Right cardiac atrium (tissue), 5 donors: Measurements from ENCODE around the gene ITGAL. TPM values are rescaled to one million over a fixed set of nuclear protein-coding genes. Genes with fewer than 3 reads are reported as not detected.
"Not testable (repeated sequence)": the region's sequence is repeated elsewhere in the genome, so short reads cannot be mapped to it uniquely, and the experiment has no call there.

Source experiments
- ATAC-seq, 2 donors: fragments of 200-7000 bp; cut with Tn5 transposase; one replicate each; pipeline versions ENCODE4 v1.8.0 to v1.9.1; 2020; ENCODE audit warnings: moderate library complexity in 2 of 2, mild to moderate bottlenecking in 1 of 2
- DNase-seq, 3 donors: peaks; one replicate each; pipeline ENCODE4 v3.0.0-alpha.2; 2020
- H3K27ac ChIP-seq: one replicate; pipeline ENCODE4 v1.5.1; 2013; ENCODE audit warnings: mild to moderate bottlenecking, low read length, control low read depth, moderate library complexity
- H3K27me3 ChIP-seq: one replicate; pipeline ENCODE4 v1.6.1; 2013; ENCODE audit not compliant: control insufficient read depth, insufficient read depth
- H3K4me1 ChIP-seq: one replicate; pipeline ENCODE4 v1.6.1; 2013; ENCODE audit warnings: low read length; ENCODE audit not compliant: control insufficient read depth, insufficient read depth
- H3K4me3 ChIP-seq: one replicate; pipeline ENCODE4 v1.5.1; 2013; ENCODE audit warnings: low read length, control low read depth
- H3K9me3 ChIP-seq: one replicate; pipeline ENCODE4 v1.6.1; 2013; ENCODE audit warnings: low read length; ENCODE audit not compliant: control insufficient read depth
- WGBS: extraction: QIAGEN DNeasy Blood & Tissue Kit; methylation state at CpG from one replicate; pipeline ENCODE4 v1.1.7; 2013; 5-methylcytosine and 5-hydroxymethylcytosine counted together
- intact Hi-C, 4 donors: fragments of 100-400 bp; cut with DNase I; formaldehyde crosslinking; loops; one replicate each; pipeline versions ENCODE4 v1.11.0 to v1.14.0; 2022 to 2023
- polyA plus RNA-seq: library from polyadenylated mRNA; stranded (reverse); fragments of 200-250 nt; gene quantifications from one replicate; pipeline ENCODE4 v1.2.3, GENCODE V29; 2013
- total RNA-seq, 4 donors: library from RNA; stranded (reverse); fragmentation: NEBNext Ultra II Directional; extraction: Animal tissue kit (Norgen Biotek cat#: 25700); gene quantifications; one replicate each; pipeline ENCODE4 v1.2.1, GENCODE V29; 2021
- donor health status: healthy with polysubstance abuse.
- donor health status: DM: no; HTN: yes; CAD: no.
- donor health status: DM: no; HTN: no; CAD: no.
- donor health status: DM: no; HTN: yes; CAD: no; lungs with severe emphysema.
- donor health status: DM: yes; HTN: yes; CAD: no.

The ITGAL gene
- total and polyA plus RNA-seq, 5 donors = 0.61 to 4.8 (median 1.5) TPM

DNA sequence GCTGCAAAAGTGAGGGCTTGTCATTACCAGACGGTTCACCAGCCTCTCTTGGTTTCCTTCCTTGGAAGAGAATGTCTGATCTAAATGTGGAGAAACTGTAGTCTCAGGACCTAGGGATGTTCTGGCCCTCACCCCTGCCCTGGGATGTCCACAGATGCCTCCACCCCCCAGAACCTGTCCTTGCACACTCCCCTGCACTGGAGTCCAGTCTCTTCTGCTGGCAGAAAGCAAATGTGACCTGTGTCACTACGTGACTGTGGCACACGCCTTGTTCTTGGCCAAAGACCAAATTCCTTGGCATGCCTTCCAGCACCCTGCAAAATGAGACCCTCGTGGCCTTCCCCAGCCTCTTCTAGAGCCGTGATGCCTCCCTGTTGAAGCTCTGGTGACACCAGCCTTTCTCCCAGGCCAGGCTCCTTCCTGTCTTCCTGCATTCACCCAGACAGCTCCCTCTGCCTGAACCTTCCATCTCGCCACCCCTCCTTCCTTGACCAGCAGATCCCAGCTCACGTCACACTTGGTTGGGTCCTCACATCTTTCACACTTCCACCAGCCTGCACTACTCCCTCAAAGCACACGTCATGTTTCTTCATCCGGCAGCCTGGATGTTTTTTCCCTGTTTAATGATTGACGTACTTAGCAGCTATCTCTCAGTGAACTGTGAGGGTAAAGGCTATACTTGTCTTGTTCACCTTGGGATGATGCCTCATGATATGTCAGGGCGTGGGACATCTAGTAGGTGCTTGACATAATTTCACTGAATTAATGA, 49.5 kb downstream of the ITGAL start:
- Histone ChIP-seq H3K27me3 (no peaks in the 10 kb centered on the region), H3K4me3 (no peak overlapping the region), H3K27ac (no peak overlapping the region), H3K4me1 (peaks cover 2% of the 10 kb centered on the region), H3K9me3 (no peaks in the 10 kb centered on the region)
- no peak for DNase-seq
- ATAC-seq = no peak
- 37% methylated on average over 11 of the region's 11 CpGs for WGBS
- intact Hi-C loops = loop anchor here in 1 of 4 donors (10.0 kb wide), 1 partner anchor 77 kb away; the partner anchor contains the start of gene SEPHS2

DNA sequence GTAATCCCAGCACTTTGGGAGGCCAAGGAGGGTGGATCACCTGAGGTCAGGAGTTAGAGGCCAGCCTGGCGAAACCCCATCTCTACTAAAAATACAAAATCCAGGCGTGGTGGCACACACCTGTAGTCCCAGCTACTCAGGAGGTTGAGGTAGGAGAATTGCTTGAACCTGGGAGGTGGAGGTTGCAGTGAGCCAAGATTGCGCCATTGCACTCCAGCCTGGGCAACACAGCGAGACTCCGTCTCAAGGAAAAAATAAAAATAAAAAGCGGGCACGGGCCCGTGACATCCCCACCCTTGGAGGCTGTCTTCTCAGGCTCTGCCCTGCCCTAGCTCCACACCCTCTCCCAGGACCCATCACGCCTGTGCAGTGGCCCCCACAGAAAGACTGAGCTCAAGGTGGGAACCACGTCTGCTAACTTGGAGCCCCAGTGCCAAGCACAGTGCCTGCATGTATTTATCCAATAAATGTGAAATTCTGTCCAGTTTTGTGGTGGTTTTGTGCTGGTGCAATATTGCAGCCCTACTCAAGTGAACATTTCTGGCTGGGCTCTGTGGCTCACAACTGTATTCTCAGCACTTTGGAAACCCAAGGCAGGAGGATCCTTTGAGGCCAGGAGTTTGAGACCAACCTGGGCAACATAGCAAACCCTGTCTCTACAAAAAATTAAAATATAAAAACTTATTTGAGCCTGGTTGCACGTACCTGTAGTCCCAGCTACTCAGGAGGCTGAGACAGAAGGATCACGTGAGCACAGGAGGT, 50.3 kb downstream of the ITGAL start:
- not testable (repeated sequence) for ATAC-seq, DNase-seq, H3K27ac ChIP-seq, H3K4me1 ChIP-seq, H3K4me3 ChIP-seq, H3K9me3 ChIP-seq, H3K27me3 ChIP-seq
- intact Hi-C loops = loop anchor here in 1 of 4 donors (10.0 kb wide), 1 partner anchor 78 kb away; the partner anchor contains the start of gene SEPHS2
- whole genome bisulfite sequencing = 89% methylated on average over 12 of the region's 12 CpGs

DNA sequence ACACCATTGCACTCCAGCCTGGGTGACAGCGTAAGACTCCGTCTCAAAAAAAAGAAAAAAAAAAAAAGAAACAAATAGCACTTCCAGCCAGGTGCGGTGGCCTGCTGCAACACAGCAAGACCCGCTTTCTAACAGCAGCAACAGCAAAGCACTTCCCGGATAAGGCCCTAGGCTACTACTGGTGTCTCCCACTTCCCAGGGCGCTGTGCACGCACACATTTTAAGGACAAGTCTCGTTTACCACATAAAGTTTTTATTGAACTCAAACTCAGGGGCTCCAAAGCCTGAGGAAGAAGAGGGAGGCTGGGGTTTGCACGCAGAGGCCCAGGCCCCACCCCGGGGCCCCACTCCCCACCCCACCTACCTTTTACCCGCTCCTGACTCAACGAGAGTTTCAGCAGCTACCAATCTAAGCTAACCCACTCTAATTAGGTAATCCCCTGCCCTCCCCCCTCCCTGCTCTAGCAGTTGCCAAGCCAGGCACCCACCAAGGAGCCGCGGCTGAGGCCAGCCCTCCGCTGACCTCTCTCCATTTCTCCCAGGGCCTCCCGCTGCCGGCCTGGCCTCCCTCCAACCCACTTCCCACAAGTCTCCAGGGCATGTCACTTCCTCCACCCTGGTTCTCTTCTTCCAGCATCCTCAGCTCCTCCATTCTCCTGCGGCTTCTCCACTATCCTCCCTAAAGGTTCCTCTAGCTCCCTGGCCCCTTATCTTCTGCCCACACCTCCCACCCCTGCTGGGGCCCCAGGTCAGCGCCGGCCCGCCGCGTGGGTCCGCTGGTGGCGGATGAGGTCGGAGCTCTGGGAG, 51.4 kb downstream of the ITGAL start:
- intact Hi-C loops = loop anchor here in 1 of 4 donors (10.0 kb wide), 1 partner anchor 79 kb away; the partner anchor contains the start of gene SEPHS2
- Histone ChIP-seq H3K27ac (no peak overlapping the region), H3K9me3 (no peaks in the 10 kb centered on the region), H3K4me1 (peaks cover 2% of the 10 kb centered on the region), H3K27me3 (no peaks in the 10 kb centered on the region), H3K4me3 (no peak overlapping the region)
- DNase-seq (peak; percentile 57 to 79 (median 78)), ATAC-seq (no peak)
- WGBS = 64% methylated on average over 26 of the region's 26 CpGs

DNA sequence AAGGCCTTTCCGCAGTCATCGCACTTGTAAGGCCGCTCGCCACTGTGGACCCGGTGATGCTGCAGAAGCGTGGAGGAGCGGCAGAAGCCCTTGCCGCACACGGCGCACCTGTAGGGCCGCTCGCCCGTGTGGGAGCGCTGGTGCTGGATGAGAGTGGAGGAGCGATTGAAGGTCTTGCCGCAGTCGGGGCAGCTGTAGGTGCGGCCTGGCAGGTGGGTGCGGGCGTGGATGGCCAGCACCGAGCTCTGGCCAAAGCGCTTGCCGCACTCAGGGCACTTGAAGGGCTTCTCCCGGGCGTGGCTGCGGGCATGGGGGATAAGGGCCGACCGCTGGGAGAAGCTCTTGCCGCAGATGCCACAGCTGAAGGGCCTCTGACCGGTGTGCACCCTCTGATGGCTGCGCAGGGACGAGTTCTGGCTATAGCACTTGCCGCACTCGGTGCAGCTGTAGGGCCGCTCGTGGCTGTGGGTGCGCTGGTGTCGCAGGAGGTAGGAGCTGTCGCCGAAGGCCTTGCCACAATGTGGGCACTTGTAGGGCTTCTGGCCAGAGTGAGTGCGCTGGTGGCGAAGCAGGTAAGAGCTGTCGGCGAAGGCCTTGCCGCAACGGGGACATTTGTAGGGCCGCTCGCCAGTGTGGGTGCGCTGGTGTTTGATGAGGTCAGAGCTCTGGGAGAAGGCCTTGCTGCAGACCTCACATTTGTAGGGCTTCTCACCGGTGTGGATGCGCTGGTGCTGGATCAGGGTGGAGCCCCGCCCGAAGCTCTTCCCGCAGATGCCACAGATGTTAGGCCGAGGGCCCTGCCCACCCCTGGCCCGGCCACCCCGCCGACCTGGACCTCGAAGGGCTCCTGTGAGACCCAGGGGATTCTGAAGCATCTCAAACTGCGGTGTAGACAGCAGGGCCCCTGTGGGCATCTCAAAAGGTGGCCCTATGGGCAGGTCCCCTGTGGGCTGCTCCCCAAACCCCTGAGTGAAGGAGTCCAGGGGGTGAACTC, 52.3 kb downstream of the ITGAL start:
- H3K27me3 ChIP-seq = no peaks in the 10 kb centered on the region
- H3K9me3 ChIP-seq = no peaks in the 10 kb centered on the region
- no peak overlapping the region for H3K27ac ChIP-seq
- H3K4me1 ChIP-seq = peaks cover 2% of the 10 kb centered on the region
- no peak for ATAC-seq
- no peak overlapping the region for H3K4me3 ChIP-seq
- intact Hi-C loops = loop anchor here in 1 of 4 donors (10.0 kb wide), 1 partner anchor 80 kb away; the partner anchor contains the start of gene SEPHS2
- DNase-seq = peak in 2 of 3 donors; percentile 34 to 60
- 95% methylated on average over 60 of the region's 60 CpGs for WGBS

DNA sequence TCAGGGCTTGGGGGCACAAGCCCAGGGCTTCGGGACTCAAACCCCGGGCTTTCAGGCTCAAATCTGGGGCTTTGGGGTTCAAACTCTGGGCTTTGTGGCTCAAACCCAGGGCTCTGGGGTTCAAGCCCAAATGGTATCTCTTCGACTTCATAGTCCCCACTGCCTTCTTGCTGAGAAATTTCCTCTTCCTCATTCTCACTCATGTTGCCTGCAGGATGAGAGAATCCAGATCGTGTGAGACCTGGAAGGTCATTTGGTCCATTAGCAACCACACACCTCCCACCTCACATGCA, 53.2 kb downstream of the ITGAL start:
- Histone ChIP-seq H3K9me3 (no peaks in the 10 kb centered on the region), H3K27me3 (no peaks in the 10 kb centered on the region), H3K4me3 (peak overlapping the region; percentile 87), H3K27ac (peak overlapping the region; percentile 80), H3K4me1 (peaks cover 2% of the 10 kb centered on the region)
- intact Hi-C loops = loop anchor here in 1 of 4 donors (10.0 kb wide), 1 partner anchor 81 kb away; the partner anchor contains the start of gene SEPHS2
- ATAC-seq (no peak), DNase-seq (no peak)
- 58% methylated on average over 4 of the region's 4 CpGs for WGBS

DNA sequence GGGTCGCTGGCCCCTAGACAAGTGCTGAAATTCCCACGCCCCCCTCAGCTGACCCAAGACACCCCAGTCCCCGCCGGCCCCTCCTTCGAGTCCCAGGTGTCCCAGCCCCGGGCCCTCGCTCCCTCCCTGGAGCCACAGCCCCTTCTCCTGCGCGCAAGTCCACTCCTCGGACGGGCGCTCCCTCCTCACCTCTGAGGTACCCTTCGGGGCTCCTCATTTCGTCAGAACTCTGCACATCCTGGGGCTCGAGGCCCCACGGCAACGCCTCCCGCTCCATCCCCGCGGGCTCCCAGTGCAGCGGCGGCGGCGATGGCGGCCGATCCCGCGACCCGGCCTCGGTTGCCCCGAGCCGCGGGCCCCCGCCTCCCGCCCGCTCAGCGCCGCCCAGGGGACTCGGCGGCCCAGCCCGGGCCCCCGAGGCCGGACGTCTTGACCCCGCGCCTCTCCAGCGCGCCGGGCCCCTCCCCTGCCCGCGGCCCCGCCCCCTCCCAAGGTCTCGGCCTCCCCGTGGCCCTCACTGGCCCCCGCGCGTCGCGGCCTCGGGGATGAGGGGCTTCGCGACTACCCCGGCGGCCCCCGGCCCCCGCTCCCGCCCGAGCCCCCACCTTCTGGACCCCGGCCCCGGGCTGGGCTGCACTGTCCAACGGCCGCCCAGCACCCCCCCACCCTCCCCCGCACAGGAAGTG, 53.7 kb downstream of the ITGAL start, which contains the start of gene ZNF768:
ZNF768 (minus strand) TSS at position 430 of the 686 bp plus-strand sequence; CDS start at position 277, 153 bp downstream.
- under 1% methylated on average over 73 of the region's 73 CpGs for WGBS

GRCh38 chr16:30526823-30527634, 54.5 kb downstream of the ITGAL start:
- H3K27me3 ChIP-seq = no peaks in the 10 kb centered on the region
- peak; percentile 99 to 100 (median 100) for DNase-seq
- WGBS = under 1% methylated on average over 78 of the region's 79 CpGs
- peak; percentile 95 to 96 for ATAC-seq
- H3K4me3 ChIP-seq = peak overlapping the region; percentile 87
- no peaks in the 10 kb centered on the region for H3K9me3 ChIP-seq
- peaks cover 2% of the 10 kb centered on the region for H3K4me1 ChIP-seq
- H3K27ac ChIP-seq = peak overlapping the region; percentile 99
- intact Hi-C loops = loop anchor here in 1 of 4 donors (10.0 kb wide), 1 partner anchor 82 kb away; the partner anchor contains the start of gene SEPHS2

More for the DNA sequence above, 53.7 kb downstream of the ITGAL start, which contains the start of gene ZNF768:
- H3K4me1 ChIP-seq = peaks cover 2% of the 10 kb centered on the region
- peak within 1 kb of the TSS; percentile 87 for H3K4me3 ChIP-seq
- intact Hi-C loops = loop anchor here in 1 of 4 donors (10.0 kb wide), 1 partner anchor 81 kb away; the partner anchor contains the start of gene SEPHS2
- no peaks in the 10 kb centered on the region for H3K27me3 ChIP-seq
- ATAC-seq (peak; percentile 52 to 60), DNase-seq (peak in 2 of 3 donors; percentile 50 to 85)
- no peaks in the 10 kb centered on the region for H3K9me3 ChIP-seq
- peak within 1 kb of the TSS; percentile 99 for H3K27ac ChIP-seq

DNA sequence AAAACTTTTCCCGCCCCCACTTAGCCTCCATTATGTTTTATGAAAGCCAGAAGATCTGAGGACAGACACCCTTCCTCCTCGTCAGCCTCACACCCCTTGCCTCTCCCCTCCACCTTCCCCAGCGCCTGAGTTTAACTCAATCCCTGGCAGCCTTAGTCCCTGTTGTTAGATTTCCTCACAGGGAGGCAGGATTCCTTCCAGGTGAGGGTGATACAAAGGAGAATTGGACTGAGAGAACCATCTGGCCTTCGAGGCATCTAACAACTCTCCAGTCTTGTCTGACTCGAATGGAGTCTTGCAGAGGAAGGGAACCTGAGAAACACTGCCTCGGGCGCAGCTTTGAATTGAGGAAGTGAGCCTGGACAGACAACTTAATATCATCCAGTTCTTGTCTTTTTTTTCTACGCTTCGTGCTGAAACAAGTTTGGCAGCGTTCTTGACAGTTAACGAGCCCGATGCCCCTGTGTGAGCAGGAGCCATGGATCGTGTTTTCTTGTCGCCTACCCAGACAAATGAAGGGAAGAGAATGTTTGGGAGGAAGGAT, 55.2 kb downstream of the ITGAL start:
- no peaks in the 10 kb centered on the region for H3K9me3 ChIP-seq
- intact Hi-C loops = loop anchor here in 1 of 4 donors (10.0 kb wide), 1 partner anchor 83 kb away; the partner anchor contains the start of gene SEPHS2
- H3K27ac ChIP-seq = peak overlapping the region; percentile 75
- no peaks in the 10 kb centered on the region for H3K4me1 ChIP-seq
- H3K27me3 ChIP-seq = no peaks in the 10 kb centered on the region
- DNase-seq (no peak), ATAC-seq (no peak)
- 14% methylated on average over 14 of the region's 14 CpGs for WGBS
- no peak overlapping the region for H3K4me3 ChIP-seq
